ENCODE data around the gene IL12RB2. TPM values are rescaled to one million over a fixed set of nuclear protein-coding genes. Genes with fewer than 3 reads are reported as not detected.

Gene IL12RB2
- total and polyA plus RNA-seq, 2 experiments from 2014 or later: 0.79 to 1.7 TPM

DNA sequence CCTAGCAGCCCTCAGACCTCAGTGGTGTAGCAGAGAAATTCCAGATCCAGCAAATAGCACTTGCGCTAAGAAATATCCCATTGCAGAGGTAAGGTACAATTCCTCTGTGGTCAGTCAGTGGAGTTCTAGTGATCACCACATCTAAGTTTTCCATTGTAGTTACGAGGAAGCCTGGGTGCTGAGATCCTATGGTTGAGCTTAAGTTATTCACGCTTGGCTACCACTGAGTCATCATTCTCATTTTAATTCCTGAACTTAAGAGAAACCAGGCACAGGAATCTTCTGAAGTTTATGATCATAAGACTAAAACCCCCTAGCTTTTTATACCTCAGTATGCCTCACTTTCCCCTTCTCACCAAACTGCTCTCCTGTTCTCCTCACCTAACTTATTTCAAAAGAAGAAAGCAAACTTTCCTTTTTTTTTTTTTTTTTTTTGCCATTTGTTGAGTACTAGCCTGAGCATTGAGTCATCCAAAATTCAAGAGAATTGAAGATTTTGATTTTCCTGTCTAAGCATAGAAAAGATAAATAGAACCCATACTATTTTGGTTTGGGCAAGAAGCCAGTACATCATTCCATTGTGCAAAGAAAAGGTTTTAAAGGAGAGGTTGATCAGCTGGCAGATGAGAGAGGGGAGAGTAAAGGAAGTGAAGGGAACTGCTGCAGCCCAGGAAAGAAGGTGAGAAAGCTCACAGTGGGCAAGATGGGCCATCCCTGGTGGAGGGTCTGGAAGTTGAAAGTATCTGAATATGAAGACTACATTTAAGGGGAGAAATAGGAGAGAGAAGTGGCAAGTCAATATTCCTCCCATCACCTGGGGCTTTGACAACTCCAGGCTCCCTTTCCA, 82.6 kb downstream of the IL12RB2 start:
- DNase-seq (ENCODE audit: low spot score) (peak; percentile 45), ATAC-seq (peak; percentile 85)
- Histone ChIP-seq H3K4me1 (ENCODE audit: insufficient read depth) (peaks cover 20% of the 10 kb centered on the region), H2AFZ (no peak overlapping the region), H3K27ac (ENCODE audit: low read depth) (no peak overlapping the region), H3K4me3 (0 out of 2 replicates have a peak overlapping the region, but pooled peaks have one; percentile 11), H3K9me2 (ENCODE audit: insufficient read depth) (no peaks in the 10 kb centered on the region), H4K20me1 (replicated peaks; ENCODE audit: insufficient read depth) (no peaks in the 10 kb centered on the region), H3K4me2 (peak overlapping the region; percentile 50), H3K79me2 (replicated peaks; ENCODE audit: insufficient read depth) (no peaks in the 10 kb centered on the region), H3K36me3 (ENCODE audit: insufficient read depth) (peaks cover under 1% of the 10 kb centered on the region; the same call in 1 of the 2 replicates), H3F3A (replicated peaks; ENCODE audit: low read depth) (no peaks in the 10 kb centered on the region), H3K27me3 (ENCODE audit: insufficient read depth) (no peaks in the 10 kb centered on the region)
- Mint-ChIP-seq H3K4me3 (peak overlapping the region; percentile 28; the same call in 2 of the 3 replicates), H3K36me3 (ENCODE audit: low read depth) (peaks cover 14% of the 10 kb centered on the region), H3K27me3 (ENCODE audit: insufficient read depth, low read depth, poor library complexity) (peaks cover 3% of the 10 kb centered on the region), H3K4me1 (peaks cover 28% of the 10 kb centered on the region), H3K9me3 (peaks cover 11% of the 10 kb centered on the region), H3K27ac (no peak overlapping the region)
- TF ChIP-seq STAT1 (IDR thresholded peaks at IDR 0.05; ENCODE audit: unreplicated experiment) (no peak), NANOG (IDR thresholded peaks at IDR 0.05; ENCODE audit: borderline replicate concordance) (no peak), EZH2 (IDR thresholded peaks at IDR 0.05; ENCODE audit: low read depth, unreplicated experiment) (no peak), POLR2AphosphoS5 (IDR thresholded peaks at IDR 0.05; ENCODE audit: low read depth) (no peak), ZNF114 (CRISPR knock-in tag; IDR thresholded peaks at IDR 0.05) (no peak), CREB1 (CRISPR knock-in tag; IDR thresholded peaks at IDR 0.05; ENCODE audit: low read depth) (no peak), ZNF331 (CRISPR knock-in tag; IDR thresholded peaks at IDR 0.05; ENCODE audit: low read depth) (no peak), JUNB (IDR thresholded peaks at IDR 0.05; ENCODE audit: unreplicated experiment) (no peak)
- TF ChIP-seq, protein P1, sequence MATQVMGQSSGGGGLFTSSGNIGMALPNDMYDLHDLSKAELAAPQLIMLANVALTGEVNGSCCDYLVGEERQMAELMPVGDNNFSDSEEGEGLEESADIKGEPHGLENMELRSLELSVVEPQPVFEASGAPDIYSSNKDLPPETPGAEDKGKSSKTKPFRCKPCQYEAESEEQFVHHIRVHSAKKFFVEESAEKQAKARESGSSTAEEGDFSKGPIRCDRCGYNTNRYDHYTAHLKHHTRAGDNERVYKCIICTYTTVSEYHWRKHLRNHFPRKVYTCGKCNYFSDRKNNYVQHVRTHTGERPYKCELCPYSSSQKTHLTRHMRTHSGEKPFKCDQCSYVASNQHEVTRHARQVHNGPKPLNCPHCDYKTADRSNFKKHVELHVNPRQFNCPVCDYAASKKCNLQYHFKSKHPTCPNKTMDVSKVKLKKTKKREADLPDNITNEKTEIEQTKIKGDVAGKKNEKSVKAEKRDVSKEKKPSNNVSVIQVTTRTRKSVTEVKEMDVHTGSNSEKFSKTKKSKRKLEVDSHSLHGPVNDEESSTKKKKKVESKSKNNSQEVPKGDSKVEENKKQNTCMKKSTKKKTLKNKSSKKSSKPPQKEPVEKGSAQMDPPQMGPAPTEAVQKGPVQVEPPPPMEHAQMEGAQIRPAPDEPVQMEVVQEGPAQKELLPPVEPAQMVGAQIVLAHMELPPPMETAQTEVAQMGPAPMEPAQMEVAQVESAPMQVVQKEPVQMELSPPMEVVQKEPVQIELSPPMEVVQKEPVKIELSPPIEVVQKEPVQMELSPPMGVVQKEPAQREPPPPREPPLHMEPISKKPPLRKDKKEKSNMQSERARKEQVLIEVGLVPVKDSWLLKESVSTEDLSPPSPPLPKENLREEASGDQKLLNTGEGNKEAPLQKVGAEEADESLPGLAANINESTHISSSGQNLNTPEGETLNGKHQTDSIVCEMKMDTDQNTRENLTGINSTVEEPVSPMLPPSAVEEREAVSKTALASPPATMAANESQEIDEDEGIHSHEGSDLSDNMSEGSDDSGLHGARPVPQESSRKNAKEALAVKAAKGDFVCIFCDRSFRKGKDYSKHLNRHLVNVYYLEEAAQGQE (IDR thresholded peaks at IDR 0.05; ENCODE audit: unreplicated experiment): no peak
- TF ChIP-seq, protein P2, sequence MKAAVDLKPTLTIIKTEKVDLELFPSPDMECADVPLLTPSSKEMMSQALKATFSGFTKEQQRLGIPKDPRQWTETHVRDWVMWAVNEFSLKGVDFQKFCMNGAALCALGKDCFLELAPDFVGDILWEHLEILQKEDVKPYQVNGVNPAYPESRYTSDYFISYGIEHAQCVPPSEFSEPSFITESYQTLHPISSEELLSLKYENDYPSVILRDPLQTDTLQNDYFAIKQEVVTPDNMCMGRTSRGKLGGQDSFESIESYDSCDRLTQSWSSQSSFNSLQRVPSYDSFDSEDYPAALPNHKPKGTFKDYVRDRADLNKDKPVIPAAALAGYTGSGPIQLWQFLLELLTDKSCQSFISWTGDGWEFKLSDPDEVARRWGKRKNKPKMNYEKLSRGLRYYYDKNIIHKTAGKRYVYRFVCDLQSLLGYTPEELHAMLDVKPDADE (IDR thresholded peaks at IDR 0.05): no peak
- TF ChIP-seq, protein P3, sequence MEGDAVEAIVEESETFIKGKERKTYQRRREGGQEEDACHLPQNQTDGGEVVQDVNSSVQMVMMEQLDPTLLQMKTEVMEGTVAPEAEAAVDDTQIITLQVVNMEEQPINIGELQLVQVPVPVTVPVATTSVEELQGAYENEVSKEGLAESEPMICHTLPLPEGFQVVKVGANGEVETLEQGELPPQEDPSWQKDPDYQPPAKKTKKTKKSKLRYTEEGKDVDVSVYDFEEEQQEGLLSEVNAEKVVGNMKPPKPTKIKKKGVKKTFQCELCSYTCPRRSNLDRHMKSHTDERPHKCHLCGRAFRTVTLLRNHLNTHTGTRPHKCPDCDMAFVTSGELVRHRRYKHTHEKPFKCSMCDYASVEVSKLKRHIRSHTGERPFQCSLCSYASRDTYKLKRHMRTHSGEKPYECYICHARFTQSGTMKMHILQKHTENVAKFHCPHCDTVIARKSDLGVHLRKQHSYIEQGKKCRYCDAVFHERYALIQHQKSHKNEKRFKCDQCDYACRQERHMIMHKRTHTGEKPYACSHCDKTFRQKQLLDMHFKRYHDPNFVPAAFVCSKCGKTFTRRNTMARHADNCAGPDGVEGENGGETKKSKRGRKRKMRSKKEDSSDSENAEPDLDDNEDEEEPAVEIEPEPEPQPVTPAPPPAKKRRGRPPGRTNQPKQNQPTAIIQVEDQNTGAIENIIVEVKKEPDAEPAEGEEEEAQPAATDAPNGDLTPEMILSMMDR (conservative IDR thresholded peaks at IDR 0.05; ENCODE audit: low read depth in 2 of 2): no peak
- TF ChIP-seq, protein P4, sequence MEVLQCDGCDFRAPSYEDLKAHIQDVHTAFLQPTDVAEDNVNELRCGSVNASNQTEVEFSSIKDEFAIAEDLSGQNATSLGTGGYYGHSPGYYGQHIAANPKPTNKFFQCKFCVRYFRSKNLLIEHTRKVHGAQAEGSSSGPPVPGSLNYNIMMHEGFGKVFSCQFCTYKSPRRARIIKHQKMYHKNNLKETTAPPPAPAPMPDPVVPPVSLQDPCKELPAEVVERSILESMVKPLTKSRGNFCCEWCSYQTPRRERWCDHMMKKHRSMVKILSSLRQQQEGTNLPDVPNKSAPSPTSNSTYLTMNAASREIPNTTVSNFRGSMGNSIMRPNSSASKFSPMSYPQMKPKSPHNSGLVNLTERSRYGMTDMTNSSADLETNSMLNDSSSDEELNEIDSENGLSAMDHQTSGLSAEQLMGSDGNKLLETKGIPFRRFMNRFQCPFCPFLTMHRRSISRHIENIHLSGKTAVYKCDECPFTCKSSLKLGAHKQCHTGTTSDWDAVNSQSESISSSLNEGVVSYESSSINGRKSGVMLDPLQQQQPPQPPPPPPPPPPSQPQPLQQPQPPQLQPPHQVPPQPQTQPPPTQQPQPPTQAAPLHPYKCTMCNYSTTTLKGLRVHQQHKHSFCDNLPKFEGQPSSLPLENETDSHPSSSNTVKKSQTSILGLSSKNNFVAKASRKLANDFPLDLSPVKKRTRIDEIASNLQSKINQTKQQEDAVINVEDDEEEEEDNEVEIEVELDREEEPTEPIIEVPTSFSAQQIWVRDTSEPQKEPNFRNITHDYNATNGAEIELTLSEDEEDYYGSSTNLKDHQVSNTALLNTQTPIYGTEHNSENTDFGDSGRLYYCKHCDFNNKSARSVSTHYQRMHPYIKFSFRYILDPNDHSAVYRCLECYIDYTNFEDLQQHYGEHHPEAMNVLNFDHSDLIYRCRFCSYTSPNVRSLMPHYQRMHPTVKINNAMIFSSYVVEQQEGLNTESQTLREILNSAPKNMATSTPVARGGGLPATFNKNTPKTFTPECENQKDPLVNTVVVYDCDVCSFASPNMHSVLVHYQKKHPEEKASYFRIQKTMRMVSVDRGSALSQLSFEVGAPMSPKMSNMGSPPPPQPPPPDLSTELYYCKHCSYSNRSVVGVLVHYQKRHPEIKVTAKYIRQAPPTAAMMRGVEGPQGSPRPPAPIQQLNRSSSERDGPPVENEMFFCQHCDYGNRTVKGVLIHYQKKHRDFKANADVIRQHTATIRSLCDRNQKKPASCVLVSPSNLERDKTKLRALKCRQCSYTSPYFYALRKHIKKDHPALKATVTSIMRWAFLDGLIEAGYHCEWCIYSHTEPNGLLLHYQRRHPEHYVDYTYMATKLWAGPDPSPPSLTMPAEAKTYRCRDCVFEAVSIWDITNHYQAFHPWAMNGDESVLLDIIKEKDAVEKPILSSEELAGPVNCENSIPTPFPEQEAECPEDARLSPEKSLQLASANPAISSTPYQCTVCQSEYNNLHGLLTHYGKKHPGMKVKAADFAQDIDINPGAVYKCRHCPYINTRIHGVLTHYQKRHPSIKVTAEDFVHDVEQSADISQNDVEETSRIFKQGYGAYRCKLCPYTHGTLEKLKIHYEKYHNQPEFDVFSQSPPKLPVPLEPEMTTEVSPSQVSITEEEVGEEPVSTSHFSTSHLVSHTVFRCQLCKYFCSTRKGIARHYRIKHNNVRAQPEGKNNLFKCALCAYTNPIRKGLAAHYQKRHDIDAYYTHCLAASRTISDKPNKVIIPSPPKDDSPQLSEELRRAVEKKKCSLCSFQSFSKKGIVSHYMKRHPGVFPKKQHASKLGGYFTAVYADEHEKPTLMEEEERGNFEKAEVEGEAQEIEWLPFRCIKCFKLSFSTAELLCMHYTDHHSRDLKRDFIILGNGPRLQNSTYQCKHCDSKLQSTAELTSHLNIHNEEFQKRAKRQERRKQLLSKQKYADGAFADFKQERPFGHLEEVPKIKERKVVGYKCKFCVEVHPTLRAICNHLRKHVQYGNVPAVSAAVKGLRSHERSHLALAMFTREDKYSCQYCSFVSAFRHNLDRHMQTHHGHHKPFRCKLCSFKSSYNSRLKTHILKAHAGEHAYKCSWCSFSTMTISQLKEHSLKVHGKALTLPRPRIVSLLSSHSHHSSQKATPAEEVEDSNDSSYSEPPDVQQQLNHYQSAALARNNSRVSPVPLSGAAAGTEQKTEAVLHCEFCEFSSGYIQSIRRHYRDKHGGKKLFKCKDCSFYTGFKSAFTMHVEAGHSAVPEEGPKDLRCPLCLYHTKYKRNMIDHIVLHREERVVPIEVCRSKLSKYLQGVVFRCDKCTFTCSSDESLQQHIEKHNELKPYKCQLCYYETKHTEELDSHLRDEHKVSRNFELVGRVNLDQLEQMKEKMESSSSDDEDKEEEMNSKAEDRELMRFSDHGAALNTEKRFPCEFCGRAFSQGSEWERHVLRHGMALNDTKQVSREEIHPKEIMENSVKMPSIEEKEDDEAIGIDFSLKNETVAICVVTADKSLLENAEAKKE (CRISPR knock-in tag; IDR thresholded peaks at IDR 0.05): no peak
